Measurements from ENCODE around the gene DTX4.

DNA sequence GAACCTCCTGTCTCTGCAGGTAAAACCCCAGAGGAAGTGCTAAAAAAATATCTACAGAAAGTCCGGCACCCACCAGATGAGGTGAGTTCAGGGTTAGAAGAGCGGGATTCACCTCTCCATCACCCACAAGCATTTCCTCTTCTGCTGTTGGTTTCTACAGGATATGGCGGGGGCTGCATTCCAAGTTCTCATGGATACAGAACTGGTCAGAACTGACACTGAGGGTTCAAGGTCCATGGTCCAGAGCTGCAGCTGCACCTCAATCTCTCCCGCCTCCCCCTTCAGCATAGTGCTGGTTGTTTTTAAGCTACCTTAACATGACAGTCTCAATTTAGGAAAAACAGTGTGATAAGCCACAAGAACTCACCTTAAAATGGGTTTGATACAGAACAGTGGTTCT, 19.2 kb downstream of the DTX4 start:
- no peak for TF ChIP-seq CTCF (IDR thresholded peaks at IDR 0.05)
- no peak for TF ChIP-seq POLR2A (IDR thresholded peaks at IDR 0.05)
